WERI-Rb-1 (cell line): Measurements from ENCODE around the gene NPBWR2.

Experiments used
- DNase-seq: peaks from one replicate; pipeline ENCODE4 v3.0.0-alpha.2; 2020
- H3K27ac ChIP-seq: fragments of 250-450 bp; sonication (Bioruptor Pico); 2 replicates; pipeline ENCODE4 v1.5.1; 2020; ENCODE audit warnings: mild to moderate bottlenecking, moderate library complexity
- H3K27me3 ChIP-seq: fragments of 250-450 bp; sonication (Bioruptor Pico); 2 replicates; pipeline ENCODE4 v1.5.1; 2021; ENCODE audit warnings: mild to moderate bottlenecking, low read depth, moderate library complexity; ENCODE audit not compliant: insufficient read depth, severe bottlenecking
- H3K36me3 ChIP-seq: fragments of 250-450 bp; sonication (Bioruptor Pico); 2 replicates; pipeline ENCODE4 v1.5.1; 2020; ENCODE audit warnings: mild to moderate bottlenecking, moderate library complexity
- H3K4me3 ChIP-seq: 2 replicates; pipeline ENCODE4 v1.5.1; 2011; ENCODE audit warnings: low read depth, mild to moderate bottlenecking, control low read depth, low read length
- H3K9me3 ChIP-seq: fragments of 250-450 bp; sonication (Bioruptor Pico); 2 replicates; pipeline ENCODE4 v1.5.1; 2021; ENCODE audit warnings: mild to moderate bottlenecking, moderate library complexity; ENCODE audit not compliant: severe bottlenecking
- TF ChIP-seq, protein P1 (sequence below): IDR thresholded peaks from 2 replicates; pipeline ENCODE4 v1.5.1; 2011; ENCODE audit warnings: low read depth, mild to moderate bottlenecking, control low read depth, inconsistent platforms, low read length

The NPBWR2 gene

DNA sequence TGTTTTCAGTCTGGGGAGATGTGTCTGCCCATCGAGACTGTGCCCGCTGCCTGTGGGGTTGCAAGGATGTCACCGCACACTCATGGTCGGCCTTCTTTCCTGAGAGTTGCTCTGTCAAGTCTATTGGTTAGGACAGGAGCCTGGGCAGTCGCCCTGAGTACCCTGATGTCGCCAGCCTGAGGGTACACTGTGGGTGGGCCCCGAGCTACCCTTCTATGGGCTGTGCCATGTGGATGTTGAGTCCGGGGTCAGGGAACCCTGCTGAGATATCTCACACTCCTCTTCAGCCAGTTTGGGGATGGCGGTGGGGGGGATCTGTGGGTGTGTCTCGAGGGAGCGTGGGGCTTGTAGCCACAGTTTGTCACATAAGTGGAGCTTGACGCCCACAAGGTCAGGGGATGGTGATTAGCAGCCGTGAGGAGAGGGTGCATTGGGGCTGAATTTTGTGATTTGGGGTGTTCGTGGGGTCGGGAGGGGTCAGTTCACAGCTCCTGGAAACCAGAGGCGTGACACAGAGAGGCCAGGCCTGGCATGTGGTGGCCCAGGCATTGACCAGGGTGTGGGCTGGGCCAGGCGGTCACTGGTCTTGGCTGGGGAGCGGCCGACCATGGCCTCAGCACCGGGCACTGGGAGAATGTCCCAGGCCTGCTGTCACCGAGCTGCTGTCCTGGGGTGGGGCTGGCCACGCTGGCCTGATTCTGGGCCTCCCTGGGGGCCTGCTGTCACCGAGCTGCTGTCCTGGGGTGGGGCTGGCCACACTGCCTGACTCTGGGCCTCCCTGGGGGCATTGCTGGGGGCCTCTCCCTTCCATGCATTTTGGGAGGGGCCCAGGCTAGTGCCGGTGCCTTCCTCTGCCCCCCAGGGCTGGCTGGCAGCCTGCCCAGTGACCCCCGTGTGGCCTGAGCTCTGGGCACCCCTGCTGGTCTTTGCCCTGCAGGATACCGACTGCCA lies 1.6 kb upstream of the NPBWR2 start:
- no peak for DNase-seq
- TF ChIP-seq, protein P1, sequence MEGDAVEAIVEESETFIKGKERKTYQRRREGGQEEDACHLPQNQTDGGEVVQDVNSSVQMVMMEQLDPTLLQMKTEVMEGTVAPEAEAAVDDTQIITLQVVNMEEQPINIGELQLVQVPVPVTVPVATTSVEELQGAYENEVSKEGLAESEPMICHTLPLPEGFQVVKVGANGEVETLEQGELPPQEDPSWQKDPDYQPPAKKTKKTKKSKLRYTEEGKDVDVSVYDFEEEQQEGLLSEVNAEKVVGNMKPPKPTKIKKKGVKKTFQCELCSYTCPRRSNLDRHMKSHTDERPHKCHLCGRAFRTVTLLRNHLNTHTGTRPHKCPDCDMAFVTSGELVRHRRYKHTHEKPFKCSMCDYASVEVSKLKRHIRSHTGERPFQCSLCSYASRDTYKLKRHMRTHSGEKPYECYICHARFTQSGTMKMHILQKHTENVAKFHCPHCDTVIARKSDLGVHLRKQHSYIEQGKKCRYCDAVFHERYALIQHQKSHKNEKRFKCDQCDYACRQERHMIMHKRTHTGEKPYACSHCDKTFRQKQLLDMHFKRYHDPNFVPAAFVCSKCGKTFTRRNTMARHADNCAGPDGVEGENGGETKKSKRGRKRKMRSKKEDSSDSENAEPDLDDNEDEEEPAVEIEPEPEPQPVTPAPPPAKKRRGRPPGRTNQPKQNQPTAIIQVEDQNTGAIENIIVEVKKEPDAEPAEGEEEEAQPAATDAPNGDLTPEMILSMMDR, result no peak
- Histone ChIP-seq H3K27me3 (no peaks in the 10 kb centered on the region), H3K4me3 (no peak overlapping the region), H3K36me3 (no peaks in the 10 kb centered on the region), H3K9me3 (no peaks in the 10 kb centered on the region), H3K27ac (no peak overlapping the region)

DNA sequence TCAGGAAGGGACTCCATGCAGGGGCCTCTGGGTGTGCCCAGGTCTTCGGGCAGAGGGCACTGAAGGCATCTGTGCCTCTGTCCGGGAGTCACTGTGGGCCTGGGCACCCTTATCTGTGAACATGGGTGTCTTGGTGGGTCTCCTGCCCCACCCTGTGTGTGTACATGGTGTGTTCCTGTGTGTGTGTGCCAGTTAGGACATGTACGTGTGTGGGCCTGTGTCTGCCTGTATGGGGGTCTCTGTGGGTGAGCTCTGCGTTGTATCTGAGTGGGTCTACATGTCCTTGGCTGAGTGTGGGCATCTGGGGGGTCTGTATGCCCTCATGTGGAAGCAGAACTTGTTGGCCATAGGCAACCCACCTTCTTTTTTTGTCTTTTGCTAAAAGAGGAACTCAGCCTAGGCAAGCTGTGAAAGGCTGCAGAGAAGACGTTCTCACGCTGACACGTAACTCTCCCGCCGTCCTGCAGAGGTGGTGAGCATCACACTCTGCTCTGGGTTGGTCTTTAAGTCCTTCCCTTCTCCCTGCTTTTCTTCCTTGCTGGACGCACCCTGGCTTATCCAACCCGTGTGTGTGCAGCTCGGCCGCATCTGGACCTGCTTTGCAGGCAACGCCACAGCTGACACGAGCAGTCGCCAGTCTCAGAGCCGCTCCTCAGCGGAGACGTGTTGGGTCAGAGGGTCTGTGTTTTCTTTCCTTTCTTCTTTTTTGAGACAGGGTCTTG lies 532 bp upstream of the NPBWR2 start:
- Histone ChIP-seq H3K36me3 (no peaks in the 10 kb centered on the region), H3K27ac (no peak overlapping the region), H3K9me3 (no peaks in the 10 kb centered on the region), H3K27me3 (no peaks in the 10 kb centered on the region), H3K4me3 (no peak overlapping the region)
- TF ChIP-seq, protein P1, result no peak
- no peak for DNase-seq

DNA sequence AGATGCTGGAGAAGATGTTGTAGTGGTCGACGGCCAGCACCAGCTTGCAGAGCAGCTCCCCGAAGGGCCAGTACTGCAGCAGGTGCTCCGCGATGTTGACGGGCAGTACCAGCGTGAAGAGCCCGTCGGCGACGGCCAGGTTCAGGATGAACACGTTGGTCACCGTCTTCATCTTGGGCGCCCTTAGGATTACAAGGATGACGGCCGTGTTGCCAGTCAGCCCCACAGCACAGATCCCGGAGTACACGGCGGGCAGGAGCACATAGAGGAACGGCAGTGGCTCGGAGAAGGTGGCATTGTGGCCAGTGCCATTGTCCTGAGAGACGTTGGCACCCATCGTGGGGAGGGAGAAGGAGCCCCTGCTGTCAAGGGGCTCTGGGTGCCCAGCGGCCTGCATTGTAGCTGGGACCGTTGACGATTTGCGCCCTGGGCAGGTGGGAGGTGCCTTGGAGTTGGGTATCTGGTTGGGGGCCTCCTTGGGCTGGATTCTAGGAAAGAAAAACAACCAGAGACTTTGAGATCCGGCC lies 867 bp downstream of the NPBWR2 start:
- TF ChIP-seq, protein P1, result no peak
- Histone ChIP-seq H3K9me3 (no peaks in the 10 kb centered on the region), H3K27me3 (no peaks in the 10 kb centered on the region), H3K4me3 (no peak overlapping the region), H3K36me3 (no peaks in the 10 kb centered on the region), H3K27ac (no peak overlapping the region)
- DNase-seq, result no peak

DNA sequence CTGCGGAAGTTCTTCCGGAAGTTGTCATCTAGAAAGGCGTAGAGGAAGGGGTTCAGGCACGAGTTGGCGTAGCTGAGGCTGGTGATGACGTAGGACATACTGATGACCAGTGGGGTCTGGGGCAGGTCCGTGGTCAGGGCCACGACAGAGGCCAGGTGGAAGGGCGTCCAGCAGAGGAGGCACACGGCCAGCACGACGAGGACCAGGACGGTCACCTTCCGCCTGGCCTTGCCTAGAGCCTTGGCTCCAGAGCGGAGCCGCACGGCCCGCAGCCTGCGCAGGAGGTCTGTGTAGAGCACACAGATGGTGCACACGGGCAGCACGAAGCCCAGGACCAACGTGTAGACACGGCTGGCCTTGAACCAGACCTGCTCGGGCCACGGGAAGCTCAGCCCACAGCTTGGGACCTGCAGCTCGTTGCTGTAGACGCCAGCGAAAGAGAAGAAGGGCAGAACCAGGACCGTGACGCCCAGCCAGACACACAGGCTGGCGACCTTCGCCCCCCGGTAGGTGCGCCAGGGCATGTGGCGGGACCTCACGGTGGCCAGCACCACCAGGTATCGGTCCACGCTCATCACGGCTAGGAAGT lies 1.4 kb downstream of the NPBWR2 start:
- H3K27me3 ChIP-seq, result no peaks in the 10 kb centered on the region
- no peak overlapping the region for H3K4me3 ChIP-seq
- no peak overlapping the region for H3K27ac ChIP-seq
- H3K36me3 ChIP-seq, result no peaks in the 10 kb centered on the region
- H3K9me3 ChIP-seq, result no peaks in the 10 kb centered on the region
- DNase-seq, result no peak
- TF ChIP-seq, protein P1, result no peak

DNA sequence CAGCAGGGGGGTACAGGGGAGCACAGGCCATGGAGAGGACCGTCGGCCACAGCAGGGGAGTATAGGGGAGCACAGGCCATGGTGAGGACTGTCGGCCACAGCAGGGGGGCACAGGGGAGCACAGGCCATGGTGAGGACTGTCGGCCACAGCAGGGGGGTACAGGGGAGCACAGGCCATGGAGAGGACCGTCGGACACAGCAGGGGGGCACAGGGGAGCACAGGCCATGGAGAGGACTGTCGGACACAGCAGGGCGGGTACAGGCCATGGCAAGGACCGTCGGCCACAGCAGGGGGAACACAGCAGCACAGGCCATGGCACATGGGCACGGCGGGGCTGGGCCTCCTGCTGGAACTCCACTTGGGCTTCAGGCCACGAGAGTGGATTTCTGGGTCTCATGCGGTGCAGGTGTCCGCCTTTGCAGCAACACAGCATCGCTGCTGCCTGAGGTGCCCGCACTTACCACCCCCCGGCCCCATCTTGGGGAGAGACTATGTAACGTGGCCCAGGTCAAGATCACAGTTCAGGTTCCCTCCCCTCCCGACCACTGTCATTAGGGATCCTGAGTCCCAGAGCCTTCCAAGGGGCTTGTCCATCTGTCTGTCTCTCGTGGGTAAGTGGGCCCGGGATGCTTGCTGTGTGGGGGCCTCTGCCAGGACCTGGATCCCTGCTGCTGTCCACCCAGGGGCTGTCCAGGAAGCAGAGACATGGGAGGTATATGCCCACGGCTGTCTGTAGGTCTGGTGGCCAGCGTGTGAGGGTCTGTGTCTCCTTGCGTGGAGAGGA lies 2.5 kb downstream of the NPBWR2 start:
- Histone ChIP-seq H3K27me3 (no peaks in the 10 kb centered on the region), H3K27ac (no peak overlapping the region), H3K4me3 (no peak overlapping the region), H3K9me3 (no peaks in the 10 kb centered on the region), H3K36me3 (no peaks in the 10 kb centered on the region)
- no peak for DNase-seq
- TF ChIP-seq, protein P1, result no peak
